Measurements from ENCODE around the gene CDH20.

- TF ChIP-seq CTCF (IDR thresholded peaks at IDR 0.05), result no peak
- no peak for TF ChIP-seq POLR2AphosphoS5 (IDR thresholded peaks at IDR 0.05)
- TF ChIP-seq POLR2A (IDR thresholded peaks at IDR 0.05), result no peak
Measured at GRCh38 chr18:61364953-61365352, 31.7 kb downstream of the CDH20 start.

Measured in stomach (tissue), 4 donors.